ENCODE measurements around the gene RPL41.

- TF ChIP-seq CTCF (IDR thresholded peaks at IDR 0.05) (no peak), EZH2phosphoT487 (IDR thresholded peaks at IDR 0.05) (no peak)
Observed at GRCh38 chr12:56129942-56130495, 13.6 kb downstream of the RPL41 start.

All from neural progenitor cell (in vitro differentiated cells).